HG03066 (cell line): ENCODE data around the gene MAP3K3.
"Not testable (repeated sequence)": the region's sequence is repeated elsewhere in the genome, so short reads cannot be mapped to it uniquely, and the experiment has no call there.

Source experiments
- ATAC-seq: cut with Tn5 transposase; IDR thresholded peaks from one replicate; pipeline ENCODE4 v1.9.1; 2021; ENCODE audit warnings: low read depth; ENCODE audit not compliant: unreplicated experiment

The MAP3K3 gene

GRCh38 chr17:63703556-63704258 is 81.5 kb downstream of the MAP3K3 start:
- ATAC-seq: no peak

GRCh38 chr17:63704259-63704576 is 82.0 kb downstream of the MAP3K3 start:
- ATAC-seq: no peak

- no peak for ATAC-seq
Measured at GRCh38 chr17:63704836-63705235, 82.6 kb downstream of the MAP3K3 start.

GRCh38 chr17:63705657-63706056 is 83.4 kb downstream of the MAP3K3 start:
- no peak for ATAC-seq

- ATAC-seq: no peak
Measured at GRCh38 chr17:63706336-63707082, 84.3 kb downstream of the MAP3K3 start.

- ATAC-seq: no peak
Measured at GRCh38 chr17:63707151-63707550, 84.9 kb downstream of the MAP3K3 start.

- no peak for ATAC-seq
Measured at GRCh38 chr17:63709110-63709509, 86.9 kb downstream of the MAP3K3 start.

- ATAC-seq: no peak
Measured at GRCh38 chr17:63714550-63715277, 92.5 kb downstream of the MAP3K3 start.

- no peak for ATAC-seq
Measured at GRCh38 chr17:63716426-63716825, 94.2 kb downstream of the MAP3K3 start.

GRCh38 chr17:63718988-63719387 is 96.8 kb downstream of the MAP3K3 start:
- no peak for ATAC-seq

- not testable (repeated sequence) for ATAC-seq
Measured at GRCh38 chr17:63720194-63720593, 98.0 kb downstream of the MAP3K3 start.

- no peak for ATAC-seq
Measured at GRCh38 chr17:63722403-63722802, 100.2 kb downstream of the MAP3K3 start.

GRCh38 chr17:63735691-63736090 is 113.5 kb downstream of the MAP3K3 start:
- no peak for ATAC-seq

GRCh38 chr17:63740464-63741142 is 118.4 kb downstream of the MAP3K3 start:
- no peak for ATAC-seq

GRCh38 chr17:63741143-63741407 is 118.9 kb downstream of the MAP3K3 start:
- ATAC-seq: no peak

GRCh38 chr17:63741408-63742173 is 119.4 kb downstream of the MAP3K3 start, which contains the start of gene STRADA:
STRADA (minus strand) TSS chr17:63741799; CDS start chr17:63728369, 13,430 bp downstream.
- peak; percentile 91 for ATAC-seq
